Urothelium cell line (cell line): ENCODE results near the gene CHIC2.

Experiments used
- DNase-seq: peaks from one replicate; pipeline ENCODE4 v3.0.0; 2011; ENCODE audit warnings: low spot score, mixed read lengths
- FAIRE-seq: peaks from 2 replicates; lab custom pipeline; 2011; peaks lifted over from hg19 to GRCh38; lab: Jason Lieb, UNC

The CHIC2 gene

DNA sequence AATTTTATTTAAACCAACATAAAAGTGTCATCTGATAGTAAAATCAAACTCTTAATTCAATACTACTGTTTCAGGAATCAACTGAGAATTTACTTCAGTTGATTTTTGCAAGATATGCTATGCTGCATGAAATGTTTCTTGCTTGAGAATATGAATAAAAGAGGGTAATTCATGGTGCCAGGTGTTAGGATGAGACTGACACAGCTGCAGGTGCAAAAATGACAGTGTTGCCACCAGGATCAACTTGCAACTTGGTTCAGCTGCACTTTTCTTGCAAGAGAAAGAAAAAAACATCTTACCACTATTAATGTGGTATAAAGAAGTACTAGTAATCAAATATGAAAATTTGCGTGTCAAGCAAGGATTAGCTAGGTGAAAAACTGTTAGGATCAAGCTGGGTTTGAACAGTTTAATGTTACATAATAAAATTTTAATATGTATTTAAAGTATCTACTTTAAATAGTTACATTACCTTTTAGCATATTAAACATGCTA lies 49.7 kb downstream of the CHIC2 start:
- DNase-seq (no peak), FAIRE-seq (no peak)

DNA sequence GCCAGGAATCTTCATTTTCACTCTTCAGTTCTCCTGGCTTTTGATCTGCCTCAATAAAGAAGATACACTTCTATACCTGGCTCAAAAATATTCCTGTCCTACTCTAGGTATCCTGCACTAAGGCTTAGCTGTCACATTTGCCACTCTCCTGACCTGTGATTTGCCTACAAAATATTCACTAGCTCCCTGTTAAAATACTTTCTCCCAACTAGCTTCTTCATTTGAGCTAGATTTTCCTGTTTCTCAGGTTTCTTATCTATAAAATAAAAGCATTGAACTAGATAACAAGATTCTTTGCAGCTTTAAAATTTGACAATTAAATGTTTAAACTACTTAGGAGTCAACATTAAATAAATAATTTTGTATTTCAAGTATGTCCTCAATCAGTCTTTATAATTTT lies 53.2 kb downstream of the CHIC2 start:
- no peak for FAIRE-seq
- DNase-seq, result no peak

DNA sequence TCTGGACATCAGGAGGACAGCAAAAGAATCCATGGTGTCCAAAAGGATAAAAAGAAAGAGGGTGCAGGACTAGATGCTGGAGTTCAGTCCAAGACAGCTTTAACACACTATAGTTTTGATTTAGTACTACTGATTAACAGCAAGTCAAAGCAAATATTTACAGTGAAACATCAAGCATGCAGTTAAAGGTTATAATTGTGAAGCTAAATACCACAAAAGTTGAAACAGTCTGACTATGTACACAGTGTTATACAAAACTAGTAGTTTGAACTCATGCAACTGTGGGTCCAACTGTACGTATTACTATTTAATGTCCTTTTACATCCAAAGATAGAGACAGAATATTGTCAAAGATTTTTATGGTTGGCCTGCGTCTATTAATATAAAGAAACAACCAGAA lies 57.6 kb downstream of the CHIC2 start:
- DNase-seq (no peak), FAIRE-seq (no peak)

- FAIRE-seq (no peak), DNase-seq (no peak)
These were observed 58.9 kb downstream of the CHIC2 start for GRCh38 chr4:54005475-54005874.

- no peak for FAIRE-seq
These were observed 59.9 kb downstream of the CHIC2 start for GRCh38 chr4:54004463-54004862.

DNA sequence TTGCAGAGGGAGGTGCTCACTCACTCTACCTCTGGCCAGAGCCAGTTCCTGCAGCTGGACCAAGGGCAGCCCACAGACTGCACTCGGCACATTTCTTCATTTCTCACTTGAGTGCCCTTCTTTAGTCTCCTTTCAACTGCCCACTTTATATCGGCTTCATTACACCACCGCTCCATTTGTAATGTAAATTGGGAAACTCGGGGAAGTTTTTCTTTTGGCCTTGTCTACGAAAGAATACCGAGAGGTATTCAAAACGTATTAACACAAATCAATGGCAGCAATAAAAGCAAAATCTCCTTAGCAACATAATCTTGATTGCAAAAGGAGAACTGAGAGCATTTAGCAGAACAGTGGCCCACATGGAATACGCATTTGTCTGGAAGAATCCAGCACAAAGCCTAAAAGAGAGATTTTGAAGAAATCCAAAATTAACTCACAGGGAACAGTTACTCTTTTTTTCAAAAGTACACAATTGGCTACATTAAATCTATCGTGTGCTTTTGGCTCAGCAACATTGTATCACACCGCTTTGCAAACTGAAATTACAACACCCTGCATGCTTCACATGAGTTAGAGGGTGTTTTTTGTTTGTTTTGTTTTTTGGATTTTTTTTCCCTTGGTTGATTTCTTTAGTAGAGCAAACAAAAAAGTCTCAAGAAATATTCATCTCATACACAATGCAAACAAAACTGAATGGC lies 62.6 kb downstream of the CHIC2 start:
- FAIRE-seq, result no peak
- no peak for DNase-seq

More at GRCh38 chr4:54004463-54004862, 59.9 kb downstream of the CHIC2 start:
- no peak for DNase-seq

DNA sequence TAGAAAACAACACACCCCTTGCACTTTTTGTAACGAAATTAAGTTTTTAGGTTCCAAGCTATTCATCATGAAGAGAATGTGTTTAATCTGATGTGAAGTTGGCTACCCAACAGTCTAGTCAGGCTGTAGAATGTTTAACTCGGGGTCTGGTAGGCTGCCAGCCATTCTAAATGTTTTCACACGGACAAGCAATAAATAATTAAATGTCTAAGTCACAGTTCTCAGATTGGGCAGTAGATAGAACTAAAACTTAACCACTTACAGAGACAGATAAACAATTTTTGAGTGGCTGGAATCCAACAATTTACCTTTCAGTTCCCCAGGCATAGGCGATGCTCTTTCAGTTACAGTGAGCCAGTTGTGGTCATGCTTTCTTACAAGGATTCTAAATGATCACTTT lies 66.5 kb downstream of the CHIC2 start:
- no peak for DNase-seq
- FAIRE-seq, result no peak

- FAIRE-seq, result no peak
These were observed 69.9 kb downstream of the CHIC2 start for GRCh38 chr4:53994382-53995102.

GRCh38 chr4:53992785-53993184 lies 71.6 kb downstream of the CHIC2 start:
- no peak for FAIRE-seq
- DNase-seq, result no peak

More at GRCh38 chr4:53994382-53995102, 69.9 kb downstream of the CHIC2 start:
- DNase-seq, result no peak

DNA sequence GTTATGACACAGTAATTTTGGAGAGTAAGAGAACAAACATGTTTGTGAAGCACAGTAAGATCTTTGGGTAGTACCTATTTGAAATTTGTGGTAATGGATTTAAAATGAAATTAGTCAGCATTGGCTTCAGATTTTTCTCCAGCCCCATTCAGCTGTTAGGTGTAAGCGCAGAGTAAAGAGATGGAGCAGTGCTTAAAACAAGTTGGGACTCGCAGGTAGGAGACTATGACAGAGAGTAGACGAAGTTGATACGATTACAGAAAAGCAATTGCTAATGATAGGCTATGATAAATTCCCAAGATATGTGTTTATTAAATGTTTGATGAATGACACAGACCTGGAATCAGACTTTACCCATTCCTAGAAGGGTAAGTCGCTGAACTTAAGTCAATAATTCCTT lies 72.6 kb downstream of the CHIC2 start:
- DNase-seq, result no peak
- FAIRE-seq, result no peak

- FAIRE-seq (no peak), DNase-seq (no peak)
These were observed 73.8 kb downstream of the CHIC2 start for GRCh38 chr4:53990641-53991040.

DNA sequence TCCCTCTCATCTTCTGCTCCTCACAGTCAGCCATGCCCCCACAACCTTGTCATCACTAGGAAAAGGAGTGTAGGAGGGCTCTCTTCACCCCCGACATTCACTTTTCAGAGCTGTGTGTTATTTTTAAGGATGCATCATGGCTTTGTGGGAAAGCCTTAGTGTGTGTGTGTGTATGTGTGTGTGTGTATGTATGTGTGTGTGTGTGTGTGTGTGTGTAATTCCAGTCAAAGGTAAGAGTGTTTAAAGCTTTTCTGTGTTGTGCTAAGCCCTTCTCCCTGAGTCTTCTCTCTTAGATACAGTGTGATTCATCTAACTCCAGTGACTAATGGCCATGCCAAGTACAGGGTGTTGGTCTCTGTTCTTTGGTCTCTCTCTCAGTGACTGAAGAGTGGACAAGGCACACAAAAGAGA lies 76.6 kb downstream of the CHIC2 start:
- no peak for FAIRE-seq
- no peak for DNase-seq

DNA sequence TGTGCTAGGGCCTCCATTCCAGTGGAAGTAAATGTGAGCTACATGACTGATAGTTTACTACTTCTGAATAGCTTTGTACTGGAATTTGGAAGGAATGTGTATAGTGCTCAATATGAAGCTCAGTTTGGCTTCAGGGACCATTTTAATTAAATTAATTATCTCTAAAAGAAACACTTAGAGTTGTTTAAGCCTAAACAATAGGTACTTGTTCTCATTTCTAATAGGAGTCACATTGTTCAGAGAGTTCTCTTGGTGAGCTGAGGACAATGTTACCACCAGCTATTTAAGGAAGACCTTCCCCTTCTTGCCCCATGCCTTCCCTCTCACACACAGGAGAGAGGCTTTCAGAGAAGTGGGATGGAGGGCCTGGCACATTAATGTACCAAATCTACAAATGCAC lies 78.3 kb downstream of the CHIC2 start:
- FAIRE-seq (no peak), DNase-seq (no peak)

GRCh38 chr4:53981567-53981966 lies 82.8 kb downstream of the CHIC2 start:
- DNase-seq, result no peak
- no peak for FAIRE-seq

DNA sequence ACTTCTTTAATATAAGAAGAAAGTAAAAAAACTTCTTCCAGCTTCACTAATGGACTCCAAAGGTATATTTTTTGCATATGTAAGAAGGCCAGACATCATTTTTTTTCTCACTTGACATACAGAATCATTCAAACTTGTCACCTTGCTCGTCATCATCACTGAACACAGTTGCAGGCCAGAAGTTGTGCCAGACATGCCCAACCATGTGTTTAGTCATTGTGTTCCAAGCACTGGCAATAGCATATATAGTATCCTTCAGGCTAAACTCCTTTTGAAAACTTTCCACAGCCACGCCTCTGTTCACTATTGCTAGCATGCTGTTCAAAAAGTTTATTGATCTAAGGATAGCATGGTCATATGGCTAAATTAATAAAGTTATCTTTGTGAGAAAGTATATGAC lies 83.3 kb downstream of the CHIC2 start:
- FAIRE-seq (no peak), DNase-seq (no peak)

- no peak for FAIRE-seq
- DNase-seq, result no peak
These were observed 89.8 kb downstream of the CHIC2 start for GRCh38 chr4:53974561-53974960.

GRCh38 chr4:53967986-53968385 lies 96.4 kb downstream of the CHIC2 start:
- no peak for DNase-seq
- no peak for FAIRE-seq

- peak; percentile 21 for DNase-seq
- no peak for FAIRE-seq
These were observed 100.6 kb downstream of the CHIC2 start for GRCh38 chr4:53963781-53964180.

DNA sequence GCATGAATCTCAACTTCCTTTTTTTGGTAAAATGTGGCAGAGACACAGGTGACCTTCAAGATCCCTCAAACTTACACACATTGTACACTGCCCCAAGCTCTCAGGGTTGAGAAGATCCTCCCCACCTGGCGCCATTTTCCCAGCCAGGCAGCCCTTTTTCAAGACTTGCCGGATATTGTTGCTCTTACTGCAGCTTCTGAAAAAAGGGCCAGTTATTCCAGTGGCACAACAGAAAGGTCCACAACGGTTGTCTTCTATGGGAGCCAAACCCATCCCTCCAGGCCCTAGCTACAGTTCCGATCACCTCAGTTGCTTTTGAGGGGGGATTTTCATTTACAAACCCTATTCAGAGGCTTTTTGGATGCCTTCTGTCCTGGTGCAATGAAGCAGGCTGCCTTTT lies 101.1 kb downstream of the CHIC2 start:
- DNase-seq, result peak; percentile 20
- FAIRE-seq, result no peak

DNA sequence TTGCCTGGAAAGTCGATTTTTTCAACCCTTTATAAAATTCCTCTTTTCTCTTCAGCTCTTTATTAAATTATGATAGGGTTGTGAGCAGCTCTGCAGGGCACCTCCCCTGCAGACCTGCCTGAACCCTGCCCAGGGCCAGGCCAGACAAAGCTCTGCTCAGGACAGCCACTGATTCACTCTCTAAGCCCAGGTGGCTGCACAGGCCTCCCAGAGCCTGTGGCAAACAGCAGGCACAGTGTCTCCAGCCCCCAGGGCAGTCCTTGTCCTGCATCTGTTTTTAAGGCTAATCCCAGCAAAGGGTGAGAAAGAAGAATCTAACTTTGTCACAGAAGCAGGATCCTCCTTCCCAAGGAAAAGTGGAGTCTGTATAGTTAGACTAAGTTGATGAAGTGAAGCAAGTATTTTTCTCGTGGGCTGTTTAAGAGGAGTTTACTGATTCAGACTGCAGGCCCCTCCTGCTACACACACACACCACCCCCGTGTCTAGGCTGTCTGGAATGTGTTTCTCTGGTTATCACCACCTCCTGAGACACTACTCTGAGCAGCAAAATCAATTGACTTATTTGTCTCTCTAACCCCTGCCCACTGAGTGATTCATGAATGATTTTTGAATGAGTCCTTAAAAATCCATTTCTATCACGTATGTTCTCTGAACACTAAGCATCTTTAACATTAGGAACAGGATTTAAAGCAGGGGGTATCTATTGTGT lies 101.7 kb downstream of the CHIC2 start:
- FAIRE-seq (peak; percentile 88), DNase-seq (peak; percentile 82)

DNA sequence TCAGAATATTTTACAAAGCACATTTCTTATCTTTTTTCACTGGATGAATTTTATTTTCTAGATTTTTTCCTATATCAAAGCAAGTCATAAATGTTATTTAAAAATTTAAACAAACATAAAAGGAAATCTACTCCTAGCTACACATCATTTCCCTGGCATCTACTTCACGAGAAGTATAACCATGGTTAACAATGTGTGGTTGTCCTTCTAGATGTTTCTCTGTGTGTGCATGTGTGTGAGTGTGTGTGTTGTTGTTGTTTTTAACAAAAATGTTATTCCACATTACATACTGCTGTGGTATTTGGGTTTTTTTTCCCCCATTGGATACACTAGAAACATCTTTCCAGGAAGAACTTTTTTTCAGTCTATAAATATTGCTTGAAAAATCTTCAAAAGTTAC lies 103.1 kb downstream of the CHIC2 start:
- DNase-seq (no peak), FAIRE-seq (peak; percentile 62)

DNA sequence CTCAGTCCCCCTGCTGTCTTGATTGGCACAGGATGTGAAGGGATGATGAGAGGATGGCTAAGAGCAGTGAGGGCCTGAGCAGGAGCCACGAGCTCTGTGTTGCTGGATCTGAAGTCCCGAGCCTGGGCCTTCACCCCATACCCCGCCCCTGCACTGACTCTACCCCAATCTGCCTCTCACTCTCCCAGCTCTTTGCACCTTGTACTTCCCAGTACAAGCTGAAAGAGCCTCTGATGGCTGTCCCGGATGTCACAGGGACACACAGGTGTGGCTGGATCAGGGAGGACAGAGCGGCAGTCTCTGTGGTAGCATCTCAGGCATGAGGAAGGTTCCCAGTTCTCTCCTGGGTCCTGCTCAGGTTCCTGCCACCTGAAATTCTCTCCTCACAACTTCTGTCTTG lies 103.6 kb downstream of the CHIC2 start:
- FAIRE-seq (no peak), DNase-seq (no peak)
